COLO668 (cell line): ENCODE data around the gene INO80D.
A peak's percentile ranks its signal among the peaks of the same experiment; 100 is the strongest.

Experiments
- DNase-seq: peaks from one replicate; lab custom pipeline; 2025; ENCODE audit not compliant: unreplicated experiment; lab: John Stamatoyannopoulos, UW

The INO80D gene

GRCh38 chr2:205947621-205948495 is 138.1 kb downstream of the INO80D start:
- DNase-seq: peak; percentile 55

GRCh38 chr2:205946226-205946625 is 139.7 kb downstream of the INO80D start:
- no peak for DNase-seq
